ENCODE measurements around the gene CNTN4. TPM values are rescaled to one million over a fixed set of nuclear protein-coding genes. Genes with fewer than 3 reads are reported as not detected.

Gene CNTN4
- total and polyA plus RNA-seq, 2 donors (not counting 3 experiments of a cell fraction or from before 2014, with no cell fraction given) = not detected

DNA sequence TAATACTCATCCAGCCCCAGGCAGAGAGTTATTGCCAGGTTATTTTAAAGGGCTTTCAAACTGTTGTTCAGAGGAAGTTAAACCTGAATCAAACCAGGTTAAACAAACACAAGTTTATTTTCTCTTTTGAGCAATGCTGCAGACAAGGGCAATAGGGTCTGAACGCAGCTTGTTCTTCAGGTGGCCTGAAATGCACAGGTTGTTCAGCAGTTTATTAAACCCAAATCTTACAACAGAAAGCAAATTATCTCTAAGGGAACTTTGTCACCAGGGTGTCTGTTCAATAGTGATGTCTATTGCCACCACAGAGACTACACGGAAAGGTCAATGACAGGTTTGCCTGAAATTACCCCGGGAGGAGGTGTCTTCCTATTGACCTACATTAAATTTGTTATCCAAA lies 877.5 kb downstream of the CNTN4 start:
- TF ChIP-seq FOS (IDR thresholded peaks at IDR 0.05; ENCODE audit: borderline replicate concordance, insufficient read depth, low read length) (no peak), EZH2 (IDR thresholded peaks at IDR 0.05; ENCODE audit: borderline replicate concordance, low read depth, low read length, severe bottlenecking) (no peak), JUN (IDR thresholded peaks at IDR 0.05; ENCODE audit: borderline replicate concordance, insufficient read depth, insufficient read length, low read depth) (no peak)
- TF ChIP-seq, protein P1, sequence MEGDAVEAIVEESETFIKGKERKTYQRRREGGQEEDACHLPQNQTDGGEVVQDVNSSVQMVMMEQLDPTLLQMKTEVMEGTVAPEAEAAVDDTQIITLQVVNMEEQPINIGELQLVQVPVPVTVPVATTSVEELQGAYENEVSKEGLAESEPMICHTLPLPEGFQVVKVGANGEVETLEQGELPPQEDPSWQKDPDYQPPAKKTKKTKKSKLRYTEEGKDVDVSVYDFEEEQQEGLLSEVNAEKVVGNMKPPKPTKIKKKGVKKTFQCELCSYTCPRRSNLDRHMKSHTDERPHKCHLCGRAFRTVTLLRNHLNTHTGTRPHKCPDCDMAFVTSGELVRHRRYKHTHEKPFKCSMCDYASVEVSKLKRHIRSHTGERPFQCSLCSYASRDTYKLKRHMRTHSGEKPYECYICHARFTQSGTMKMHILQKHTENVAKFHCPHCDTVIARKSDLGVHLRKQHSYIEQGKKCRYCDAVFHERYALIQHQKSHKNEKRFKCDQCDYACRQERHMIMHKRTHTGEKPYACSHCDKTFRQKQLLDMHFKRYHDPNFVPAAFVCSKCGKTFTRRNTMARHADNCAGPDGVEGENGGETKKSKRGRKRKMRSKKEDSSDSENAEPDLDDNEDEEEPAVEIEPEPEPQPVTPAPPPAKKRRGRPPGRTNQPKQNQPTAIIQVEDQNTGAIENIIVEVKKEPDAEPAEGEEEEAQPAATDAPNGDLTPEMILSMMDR (IDR thresholded peaks at IDR 0.05; ENCODE audit: extremely low read depth in 1 of 2, insufficient read depth in 1 of 2, low read depth in 1 of 2, low read length in 2 of 2) = no peak
- Histone ChIP-seq H3K27ac (ENCODE audit: insufficient read depth, low read depth, low read length) (no peak overlapping the region), H3K9me1 (replicated peaks; ENCODE audit: control insufficient read depth, extremely low read depth, insufficient read depth, low read length) (no peaks in the 10 kb centered on the region), H3K36me3 (ENCODE audit: control insufficient read depth in 2 of 2, extremely low read depth in 1 of 2, insufficient read depth in 2 of 2, low read length in 2 of 2) (no peaks in the 10 kb centered on the region), H3K9ac (replicated peaks; ENCODE audit: extremely low read depth, insufficient read depth, low read length) (no peak overlapping the region), H4K20me1 (replicated peaks; ENCODE audit: control insufficient read depth, extremely low read depth, insufficient read depth, low read length) (no peaks in the 10 kb centered on the region), H3K27me3 (ENCODE audit: control insufficient read depth in 2 of 2, insufficient read depth in 2 of 2, low read length in 2 of 2) (no peaks in the 10 kb centered on the region), H3K4me3 (replicated peaks in 1 of 3; ENCODE audit: insufficient read depth in 1 of 3, low read depth in 1 of 3, low read length in 3 of 3) (no peak overlapping the region), H3K79me2 (ENCODE audit: control insufficient read depth, insufficient read depth, low read length) (no peaks in the 10 kb centered on the region), H3K4me2 (ENCODE audit: insufficient read depth, low read length) (no peak overlapping the region), H2AFZ (ENCODE audit: low read depth, low read length) (no peak overlapping the region), H3K9me3 (replicated peaks; ENCODE audit: control insufficient read depth, insufficient read depth, low read length) (peaks cover 1% of the 10 kb centered on the region), H3K4me1 (ENCODE audit: control insufficient read depth, extremely low read depth, insufficient read depth, low read length) (no peaks in the 10 kb centered on the region)
- no TSS peak for BruUV-seq (replicated peaks)
- CTCF ChIA-PET = no interaction called here
- DNase-seq (ENCODE audit: low read depth, low spot score) = no peak
- dilution Hi-C loops (cut with MboI; ENCODE audit: extremely low pct_ligation_motif_present, low sequenced_read_pairs) (no loop called here), intact Hi-C loops (cut with micrococcal nuclease) (no loop called here)
- POLR2A ChIA-PET = no interaction called here
- no peak for FAIRE-seq

DNA sequence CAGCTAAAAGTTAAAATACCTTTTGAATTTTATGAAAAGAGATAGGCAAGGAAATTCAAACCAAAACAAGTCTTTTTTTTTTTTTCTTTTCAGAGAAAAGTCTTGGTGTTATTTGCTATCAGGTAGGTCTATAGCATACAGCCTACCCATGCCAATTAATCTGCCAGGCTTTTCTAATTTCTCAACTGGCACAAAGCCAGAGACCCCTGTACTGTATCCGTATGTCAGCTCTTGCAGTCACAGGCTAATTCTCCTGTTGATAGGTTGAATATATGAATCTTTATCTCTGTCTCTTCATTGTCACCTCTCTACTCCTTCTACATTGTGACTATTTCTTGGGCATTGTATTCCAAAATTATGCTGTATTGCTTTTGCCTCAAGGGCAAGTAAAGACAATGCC lies 878.1 kb downstream of the CNTN4 start:
- Histone ChIP-seq H4K20me1 (replicated peaks; ENCODE audit: control insufficient read depth, extremely low read depth, insufficient read depth, low read length) (no peaks in the 10 kb centered on the region), H3K36me3 (ENCODE audit: control insufficient read depth in 2 of 2, extremely low read depth in 1 of 2, insufficient read depth in 2 of 2, low read length in 2 of 2) (no peaks in the 10 kb centered on the region), H3K9me1 (replicated peaks; ENCODE audit: control insufficient read depth, extremely low read depth, insufficient read depth, low read length) (no peaks in the 10 kb centered on the region), H3K4me3 (replicated peaks in 1 of 3; ENCODE audit: insufficient read depth in 1 of 3, low read depth in 1 of 3, low read length in 3 of 3) (no peak overlapping the region), H3K4me2 (ENCODE audit: insufficient read depth, low read length) (no peak overlapping the region), H3K79me2 (ENCODE audit: control insufficient read depth, insufficient read depth, low read length) (no peaks in the 10 kb centered on the region), H3K4me1 (ENCODE audit: control insufficient read depth, extremely low read depth, insufficient read depth, low read length) (no peaks in the 10 kb centered on the region), H2AFZ (ENCODE audit: low read depth, low read length) (no peak overlapping the region), H3K27ac (ENCODE audit: insufficient read depth, low read depth, low read length) (no peak overlapping the region), H3K9me3 (replicated peaks; ENCODE audit: control insufficient read depth, insufficient read depth, low read length) (peaks cover 1% of the 10 kb centered on the region), H3K9ac (replicated peaks; ENCODE audit: extremely low read depth, insufficient read depth, low read length) (no peak overlapping the region), H3K27me3 (ENCODE audit: control insufficient read depth in 2 of 2, insufficient read depth in 2 of 2, low read length in 2 of 2) (no peaks in the 10 kb centered on the region)
- no peak for FAIRE-seq
- intact Hi-C loops (cut with micrococcal nuclease) (no loop called here), dilution Hi-C loops (cut with MboI; ENCODE audit: extremely low pct_ligation_motif_present, low sequenced_read_pairs) (no loop called here)
- POLR2A ChIA-PET = no interaction called here
- no peak for TF ChIP-seq POLR2A (IDR thresholded peaks at IDR 0.05; ENCODE audit: low read depth, low read length)
- no peak for TF ChIP-seq GATA2 (IDR thresholded peaks at IDR 0.05; ENCODE audit: insufficient read depth, insufficient read length, low read depth, low read length)
- TF ChIP-seq EZH2 (IDR thresholded peaks at IDR 0.05; ENCODE audit: borderline replicate concordance, low read depth, low read length, severe bottlenecking) = no peak
- TF ChIP-seq FOS (IDR thresholded peaks at IDR 0.05; ENCODE audit: borderline replicate concordance, insufficient read depth, low read length) = no peak
- no peak for TF ChIP-seq MYC (IDR thresholded peaks at IDR 0.05; ENCODE audit: low read depth, low read length)
- CTCF ChIA-PET = no interaction called here
- BruUV-seq (replicated peaks) = no TSS peak
- DNase-seq (ENCODE audit: low read depth, low spot score) = no peak

All from endothelial cell of umbilical vein (primary cell).